Neural cell (in vitro differentiated cells): ENCODE results near the gene AKR7A2.

Experiments
- EP300 ChIP-seq: fragments of 450-650 bp; conservative IDR thresholded peaks from 2 replicates; pipeline ENCODE4 v1.6.1; 2014; ENCODE audit warnings: antibody characterized with exemption, mild to moderate bottlenecking, moderate library complexity; ENCODE audit not compliant: poor library complexity, severe bottlenecking
- SMC3 ChIP-seq: fragments of 450-650 bp; conservative IDR thresholded peaks from 2 replicates; pipeline ENCODE4 v1.6.1; 2014; ENCODE audit warnings: antibody characterized with exemption, mild to moderate bottlenecking, moderate library complexity; ENCODE audit not compliant: poor library complexity
- TF ChIP-seq, protein P1 (sequence below): fragments of 450-650 bp; IDR thresholded peaks from 2 replicates; pipeline ENCODE4 v1.5.1; 2014; ENCODE audit warnings: antibody characterized with exemption, mild to moderate bottlenecking, moderate library complexity; ENCODE audit not compliant: poor library complexity, severe bottlenecking

DNA sequence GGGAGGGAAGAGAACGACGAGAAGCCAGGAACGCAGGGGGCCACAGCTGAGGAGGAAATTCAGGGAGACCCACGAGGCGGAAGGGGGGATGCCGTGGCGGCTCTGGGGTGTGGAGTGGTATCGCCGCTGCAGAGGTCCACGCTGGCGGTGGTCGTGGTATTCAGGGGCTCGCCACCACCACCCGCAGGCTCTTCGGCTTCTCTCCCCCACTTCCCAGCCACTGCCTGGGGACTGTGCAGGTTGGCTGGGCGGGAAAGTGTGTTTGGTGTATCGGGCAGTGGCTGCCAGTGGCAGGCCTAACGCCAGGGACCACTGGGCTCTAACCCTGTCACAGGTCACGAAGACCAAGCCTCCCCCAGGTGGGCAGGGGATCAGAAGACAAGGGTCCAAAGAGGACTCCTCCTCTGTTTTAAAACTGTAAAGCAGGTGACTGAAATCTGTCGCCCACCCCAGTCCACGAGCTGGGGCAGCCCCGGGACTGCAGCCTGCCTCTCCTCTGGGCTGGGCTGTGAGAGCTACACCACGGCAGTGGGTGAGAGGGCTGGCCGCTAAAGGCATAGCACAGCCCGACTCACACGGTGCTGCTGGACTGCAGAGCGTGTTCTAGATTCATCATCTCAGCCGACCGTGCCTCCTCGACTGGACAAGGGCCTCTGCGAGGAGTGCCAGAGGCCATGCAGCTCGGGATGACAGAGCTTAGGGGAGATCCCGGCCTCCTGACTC lies 31.1 kb upstream of the AKR7A2 start:
- TF ChIP-seq EP300, result no peak
- TF ChIP-seq, protein P1, sequence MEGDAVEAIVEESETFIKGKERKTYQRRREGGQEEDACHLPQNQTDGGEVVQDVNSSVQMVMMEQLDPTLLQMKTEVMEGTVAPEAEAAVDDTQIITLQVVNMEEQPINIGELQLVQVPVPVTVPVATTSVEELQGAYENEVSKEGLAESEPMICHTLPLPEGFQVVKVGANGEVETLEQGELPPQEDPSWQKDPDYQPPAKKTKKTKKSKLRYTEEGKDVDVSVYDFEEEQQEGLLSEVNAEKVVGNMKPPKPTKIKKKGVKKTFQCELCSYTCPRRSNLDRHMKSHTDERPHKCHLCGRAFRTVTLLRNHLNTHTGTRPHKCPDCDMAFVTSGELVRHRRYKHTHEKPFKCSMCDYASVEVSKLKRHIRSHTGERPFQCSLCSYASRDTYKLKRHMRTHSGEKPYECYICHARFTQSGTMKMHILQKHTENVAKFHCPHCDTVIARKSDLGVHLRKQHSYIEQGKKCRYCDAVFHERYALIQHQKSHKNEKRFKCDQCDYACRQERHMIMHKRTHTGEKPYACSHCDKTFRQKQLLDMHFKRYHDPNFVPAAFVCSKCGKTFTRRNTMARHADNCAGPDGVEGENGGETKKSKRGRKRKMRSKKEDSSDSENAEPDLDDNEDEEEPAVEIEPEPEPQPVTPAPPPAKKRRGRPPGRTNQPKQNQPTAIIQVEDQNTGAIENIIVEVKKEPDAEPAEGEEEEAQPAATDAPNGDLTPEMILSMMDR, result no peak
- TF ChIP-seq SMC3, result no peak
